ENCODE measurements around the gene PTH2.

GRCh38 chr19:49451430-49452181, 28.4 kb upstream of the PTH2 start, which contains the start of gene PIH1D1:
- no peak for TF ChIP-seq CTCF (conservative IDR thresholded peaks at IDR 0.05)
- no peak; the same call in 1 of the 2 replicates for TF ChIP-seq ZFX (IDR thresholded peaks at IDR 0.05)

Data from C4-2B (cell line).